Astrocyte (in vitro differentiated cells and primary cell): ENCODE results near the gene AUTS2.

ENCODE experiments used
- CTCF ChIP-seq: IDR thresholded peaks from 2 replicates; pipeline ENCODE4 v1.5.1; 2011; ENCODE audit warnings: low read depth, mild to moderate bottlenecking, inconsistent platforms, low read length, moderate library complexity; ENCODE audit not compliant: insufficient read depth
- EZH2 ChIP-seq: IDR thresholded peaks from 2 replicates; pipeline ENCODE4 v1.6.1; 2012; ENCODE audit warnings: mild to moderate bottlenecking, low read length, inconsistent platforms; ENCODE audit not compliant: insufficient read depth

GRCh38 chr7:70602117-70602516 lies 1003.8 kb downstream of the AUTS2 start:
- no peak for TF ChIP-seq CTCF
- no peak for TF ChIP-seq EZH2
